ENCODE data around the gene XRN1.

GRCh38 chr3:142424754-142425153, 23.1 kb downstream of the XRN1 start:
- no peak for TF ChIP-seq EZH2 (IDR thresholded peaks at IDR 0.05)
- no peak for TF ChIP-seq POLR2AphosphoS5 (IDR thresholded peaks at IDR 0.05; ENCODE audit: borderline replicate concordance, low read depth, low read length)
- TF ChIP-seq FOXP2 (optimal IDR thresholded peaks at IDR 0.05; ENCODE audit: control extremely low read depth, extremely low read length, insufficient read depth), result no peak
